NCI-H524 (cell line): ENCODE data around the gene MELK.

ENCODE experiments used
- DNase-seq, 2 experiments: peaks; one replicate each; lab custom pipeline; 2025; lab: John Stamatoyannopoulos, UW

MELK gene

GRCh38 chr9:36676091-36676490, 103.4 kb downstream of the MELK start:
- DNase-seq = no peak

DNA sequence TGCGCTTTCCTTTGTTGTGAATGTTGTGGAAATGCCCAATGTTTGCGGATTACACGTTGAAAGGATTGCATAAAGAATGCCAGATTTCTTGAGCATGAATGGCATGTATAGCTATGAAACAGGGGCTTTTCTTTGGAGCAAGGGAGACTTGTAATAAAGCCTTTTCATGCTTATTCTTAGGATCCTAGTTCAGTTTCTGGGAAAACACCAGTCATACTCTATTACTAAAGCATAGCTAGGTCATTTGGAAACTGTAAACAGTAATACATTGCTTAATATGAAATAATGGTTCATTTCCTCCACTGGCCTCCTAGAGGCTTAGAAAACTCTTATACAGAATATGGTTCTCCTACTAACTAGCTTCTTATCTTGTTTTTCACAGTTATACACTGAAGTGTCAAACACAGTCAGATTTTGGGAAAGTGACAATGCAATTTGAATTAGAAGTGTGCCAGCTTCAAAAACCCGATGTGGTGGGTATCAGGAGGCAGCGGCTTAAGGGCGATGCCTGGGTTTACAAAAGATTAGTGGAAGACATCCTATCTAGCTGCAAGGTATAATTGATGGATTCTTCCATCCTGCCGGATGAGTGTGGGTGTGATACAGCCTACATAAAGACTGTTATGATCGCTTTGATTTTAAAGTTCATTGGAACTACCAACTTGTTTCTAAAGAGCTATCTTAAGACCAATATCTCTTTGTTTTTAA, 104.2 kb downstream of the MELK start:
- no peak for DNase-seq

- DNase-seq = no peak
These were observed 104.9 kb downstream of the MELK start for GRCh38 chr9:36677611-36678010.

GRCh38 chr9:36679710-36680109, 107.0 kb downstream of the MELK start:
- no peak for DNase-seq

- DNase-seq = no peak
These were observed 113.8 kb downstream of the MELK start for GRCh38 chr9:36686471-36686870.

- no peak for DNase-seq
These were observed 117.9 kb downstream of the MELK start for GRCh38 chr9:36690412-36691168.

DNA sequence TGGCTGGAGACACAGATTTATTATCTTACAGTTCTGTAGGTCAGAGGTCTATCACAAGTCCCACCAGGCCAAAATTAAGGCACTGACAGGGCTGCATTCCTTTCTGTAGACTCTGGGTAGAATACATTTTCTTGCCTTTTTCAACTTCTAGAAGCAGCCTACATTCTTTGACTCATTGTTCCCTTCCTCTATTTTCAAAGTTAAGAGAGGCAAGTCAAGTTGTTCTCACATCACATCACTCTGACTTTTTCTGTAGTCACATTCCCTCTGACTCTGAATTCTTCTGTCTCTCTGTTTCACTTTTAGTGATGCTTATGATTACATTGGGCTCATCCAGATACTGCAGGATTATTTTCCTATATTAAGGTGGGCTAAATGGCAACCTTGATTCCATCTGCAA, 119.0 kb downstream of the MELK start:
- no peak for DNase-seq

- DNase-seq = no peak
These were observed 126.3 kb downstream of the MELK start for GRCh38 chr9:36698984-36699383.

DNA sequence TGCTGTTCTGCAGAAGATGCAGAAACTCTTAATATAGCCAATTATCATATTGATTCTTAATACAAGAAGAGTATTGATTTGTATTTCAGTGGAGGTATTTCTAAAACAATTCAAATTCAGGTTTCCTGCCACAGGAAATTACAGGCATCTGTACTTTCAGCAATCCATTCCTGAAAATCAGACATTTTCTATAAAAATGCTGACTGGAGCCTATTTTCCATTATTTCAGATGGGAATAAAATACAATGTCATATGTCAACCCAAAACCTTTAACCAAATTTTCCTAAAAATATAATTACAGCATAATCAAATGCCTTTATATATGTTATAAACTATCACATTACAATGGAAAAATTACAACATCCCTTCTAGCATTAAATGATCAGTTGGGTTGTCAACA, 131.5 kb downstream of the MELK start:
- no peak for DNase-seq

DNA sequence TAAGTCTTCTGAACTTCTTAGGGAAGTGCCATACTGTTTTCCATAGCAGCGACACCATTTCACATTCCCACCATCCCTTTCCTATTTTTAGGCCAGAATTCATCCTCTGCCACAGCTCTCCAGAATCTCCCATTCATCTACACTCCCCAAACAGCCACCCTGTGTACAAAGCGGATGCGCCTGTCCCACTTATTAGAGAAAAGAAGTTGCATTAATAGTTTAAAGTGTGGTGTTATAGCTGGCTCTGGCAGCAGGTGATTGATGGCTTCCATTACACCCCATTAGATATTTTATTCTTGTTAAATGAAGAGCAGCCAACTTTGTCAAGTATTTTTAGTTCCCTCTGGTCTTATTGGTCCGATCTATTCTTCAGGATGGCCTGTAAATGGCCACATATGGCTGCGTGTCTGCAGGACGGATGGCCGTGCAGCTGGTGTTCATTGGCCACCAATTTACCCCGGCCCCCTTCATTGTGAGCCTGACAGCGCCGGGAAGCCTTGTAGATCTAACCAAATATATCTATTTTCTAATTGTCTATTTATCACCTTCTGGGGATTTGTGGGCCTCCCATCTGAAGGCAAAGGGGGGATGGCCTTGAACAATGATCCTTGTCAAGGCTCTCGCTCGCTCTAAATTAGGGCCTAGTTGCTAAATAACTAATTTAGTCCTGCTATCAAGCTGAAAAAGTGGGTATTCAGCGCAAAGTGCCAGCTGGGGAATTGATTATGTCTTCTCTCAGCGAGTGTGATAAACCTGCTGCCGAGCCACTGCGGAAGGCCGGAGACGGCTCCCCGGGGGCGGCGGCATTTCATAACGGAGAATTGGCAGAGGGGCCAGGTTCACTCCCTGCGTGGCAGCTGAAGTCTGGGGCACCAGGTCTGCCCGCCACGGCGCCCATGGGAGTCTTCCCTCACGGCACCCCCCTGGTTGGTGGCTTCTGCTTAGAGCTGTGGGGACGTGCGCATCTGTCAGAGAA, 141.1 kb downstream of the MELK start:
- no peak for DNase-seq

GRCh38 chr9:36716496-36716895, 143.8 kb downstream of the MELK start:
- no peak for DNase-seq

GRCh38 chr9:36717276-36717675, 144.6 kb downstream of the MELK start:
- DNase-seq = no peak

- DNase-seq = no peak
These were observed 145.9 kb downstream of the MELK start for GRCh38 chr9:36718612-36719011.

DNA sequence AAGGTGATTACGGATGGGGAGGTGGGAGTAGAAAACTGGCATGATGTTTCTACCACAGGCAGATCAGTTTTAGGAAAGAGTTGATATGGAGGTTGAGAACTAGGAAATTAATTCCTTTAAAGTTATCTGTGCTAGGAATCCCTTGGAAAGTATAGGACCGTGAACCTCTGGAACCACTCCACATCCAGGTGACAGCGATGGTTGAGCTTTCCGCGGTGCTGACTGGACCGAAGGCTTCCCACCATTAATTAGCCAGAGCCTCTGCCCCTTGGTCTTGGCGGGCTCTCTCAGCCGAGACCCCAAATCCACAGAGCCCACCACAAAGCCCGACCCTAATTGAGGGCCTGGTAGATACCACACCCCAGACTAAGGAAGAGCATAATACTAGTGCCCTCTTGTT, 147.3 kb downstream of the MELK start:
- DNase-seq = no peak

- DNase-seq = peak in 1 of 2 experiments; percentile 12
These were observed 149.3 kb downstream of the MELK start for GRCh38 chr9:36721846-36722588.

DNA sequence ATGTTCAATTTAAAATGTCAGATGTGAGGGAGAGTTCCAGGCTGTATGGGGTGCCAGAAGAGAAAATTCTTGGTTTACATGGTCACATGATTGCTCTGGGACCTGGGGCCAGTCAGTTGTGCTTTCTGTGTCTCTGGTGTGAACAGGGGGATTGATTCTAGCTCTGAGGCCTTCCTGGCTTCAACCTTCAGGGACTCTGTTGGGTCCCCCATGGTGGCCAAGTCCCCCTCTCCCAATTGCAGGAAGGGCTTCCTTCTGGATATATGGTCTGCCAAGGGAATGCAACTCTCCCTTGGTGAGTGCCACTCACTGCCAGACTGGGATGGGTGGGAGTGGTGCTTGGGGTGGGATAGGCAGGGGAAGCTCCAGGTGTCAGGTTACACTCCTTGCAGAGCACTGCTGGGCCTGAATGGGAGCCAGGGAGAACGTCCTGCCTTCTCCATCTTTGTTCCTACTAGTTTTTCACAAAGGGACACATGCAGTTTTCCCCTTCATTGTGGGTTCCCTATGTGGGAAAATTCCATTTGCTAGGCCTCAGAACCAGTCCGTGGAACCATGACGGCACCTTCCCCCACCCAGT, 153.2 kb downstream of the MELK start:
- peak in 1 of 2 experiments; percentile 11 for DNase-seq
